HG02981 (cell line): Measurements from ENCODE around the gene DCST1.

ENCODE experiments used
- ATAC-seq: cut with Tn5 transposase; IDR thresholded peaks from one replicate; pipeline ENCODE4 v1.9.1; 2021; ENCODE audit warnings: mild to moderate bottlenecking, moderate library complexity; ENCODE audit not compliant: unreplicated experiment

DCST1 gene

DNA sequence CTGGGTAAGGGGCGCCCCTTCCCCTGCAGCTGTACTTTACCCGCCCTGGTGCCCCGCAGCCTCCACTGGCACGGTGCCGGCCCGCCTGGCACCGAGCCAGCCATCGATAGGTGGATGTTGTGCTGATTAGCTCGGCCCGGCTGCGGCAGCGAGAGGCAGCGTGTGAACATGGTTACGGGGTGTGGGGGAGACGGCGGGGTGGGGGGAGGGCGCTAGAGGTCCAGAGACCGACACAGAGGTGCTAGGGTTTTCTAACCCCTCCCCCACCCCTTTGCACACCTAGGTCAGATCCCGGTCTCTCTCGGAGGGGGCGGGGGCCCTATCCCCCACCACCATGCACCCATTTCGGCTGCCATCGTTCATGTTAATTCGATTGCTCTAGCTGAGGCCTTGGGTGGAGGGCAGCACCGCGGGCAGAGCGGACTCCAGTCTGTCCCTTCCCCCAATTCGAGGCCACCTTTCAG lies 36.6 kb downstream of the DCST1 start:
- ATAC-seq = no peak

DNA sequence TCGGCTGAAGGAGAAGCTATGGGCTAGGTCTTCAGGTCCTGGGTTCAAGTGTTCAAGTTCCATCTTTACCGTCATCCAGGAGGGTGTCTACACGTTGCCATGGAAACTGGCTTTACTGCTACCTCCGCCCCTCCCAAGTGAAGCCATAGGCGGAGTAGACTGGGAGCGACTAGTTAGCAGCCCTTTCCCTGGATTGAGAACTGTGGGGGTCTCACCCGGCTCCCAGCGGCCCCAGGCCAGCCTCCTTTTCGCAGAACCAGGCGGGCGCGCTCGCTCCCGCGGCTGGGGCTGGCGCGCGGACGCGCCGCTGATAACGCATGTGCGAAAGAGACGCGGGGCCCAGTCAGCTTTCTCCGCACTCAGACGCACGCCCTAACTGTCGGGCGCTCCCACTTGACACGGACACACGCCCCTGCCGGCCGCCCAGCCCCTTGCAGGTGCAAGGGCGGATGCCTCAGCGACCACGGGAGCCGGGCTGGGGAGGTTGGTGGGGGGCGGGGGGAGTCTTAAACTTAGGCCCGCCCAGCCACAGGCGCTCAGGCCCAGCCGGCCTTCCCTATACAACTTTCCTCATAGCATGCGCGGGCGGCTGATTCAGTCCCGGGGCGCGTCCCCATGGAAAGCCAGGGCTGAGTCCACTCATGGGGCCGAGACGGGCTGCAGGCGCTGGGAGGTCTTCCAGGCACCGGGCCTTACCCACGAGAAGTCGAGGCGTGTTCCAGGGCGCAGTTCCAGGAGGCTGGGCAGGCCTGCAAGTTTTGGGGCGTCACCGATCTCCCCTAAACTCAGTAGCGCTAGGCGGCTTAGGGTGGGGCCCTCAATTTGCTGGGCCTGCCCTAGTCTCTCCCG lies 37.3 kb downstream of the DCST1 start:
- ATAC-seq = peak; percentile 77

DNA sequence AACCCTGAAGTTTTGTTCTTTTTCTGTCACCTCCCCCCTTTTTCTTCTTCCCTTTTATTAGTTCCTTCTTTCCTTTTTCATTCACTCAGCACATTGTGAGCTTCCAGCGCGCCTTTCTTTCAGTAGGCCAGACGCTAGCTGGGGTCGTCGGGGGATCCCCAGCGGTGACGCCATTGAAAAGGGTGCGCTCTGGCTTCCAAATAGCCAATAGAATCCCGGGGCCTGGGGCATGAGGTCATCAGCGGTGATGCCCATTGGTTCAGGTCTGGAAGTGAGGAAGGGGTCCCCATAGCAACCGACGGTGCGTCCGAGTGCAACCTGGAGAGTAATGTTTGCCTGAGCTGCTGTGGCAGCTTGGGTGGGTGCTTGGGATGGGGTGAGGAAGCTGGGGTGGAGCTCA lies 38.1 kb downstream of the DCST1 start:
- no peak for ATAC-seq

DNA sequence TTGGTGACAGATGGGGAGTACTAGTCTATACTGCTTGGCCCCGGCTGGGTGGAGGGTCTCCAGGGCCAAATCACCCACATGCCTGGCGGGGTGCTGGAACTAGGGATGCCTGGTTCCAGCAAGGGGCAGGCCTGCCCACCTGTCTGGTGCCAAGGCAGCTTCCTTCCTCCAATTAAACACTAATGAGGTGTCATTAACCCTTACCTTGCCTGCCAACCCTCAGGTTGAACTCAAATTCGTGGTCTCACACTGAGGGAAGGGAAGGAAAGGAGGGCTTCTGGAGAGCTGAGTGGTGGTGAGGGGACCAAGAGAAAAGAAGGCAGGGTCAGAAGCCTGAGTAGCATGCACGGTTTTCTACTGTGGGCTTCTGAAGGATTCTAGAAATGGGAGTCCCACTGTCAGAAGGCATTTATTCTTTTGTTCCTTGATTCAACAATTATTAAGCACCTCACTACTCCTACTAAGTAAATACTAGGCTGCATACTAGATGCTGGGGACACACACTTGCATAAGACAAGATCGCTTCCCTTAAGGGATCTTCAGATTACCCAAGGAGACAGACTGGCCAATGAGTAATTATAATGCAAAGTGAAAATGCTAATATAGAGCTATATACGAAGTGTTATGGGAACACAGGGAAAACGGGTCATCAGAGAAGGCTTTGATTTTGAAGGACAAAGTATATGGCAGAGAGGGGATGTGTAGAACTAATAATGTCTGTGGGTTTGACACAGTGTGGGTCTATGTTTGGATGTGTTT lies 39.1 kb downstream of the DCST1 start:
- no peak for ATAC-seq

DNA sequence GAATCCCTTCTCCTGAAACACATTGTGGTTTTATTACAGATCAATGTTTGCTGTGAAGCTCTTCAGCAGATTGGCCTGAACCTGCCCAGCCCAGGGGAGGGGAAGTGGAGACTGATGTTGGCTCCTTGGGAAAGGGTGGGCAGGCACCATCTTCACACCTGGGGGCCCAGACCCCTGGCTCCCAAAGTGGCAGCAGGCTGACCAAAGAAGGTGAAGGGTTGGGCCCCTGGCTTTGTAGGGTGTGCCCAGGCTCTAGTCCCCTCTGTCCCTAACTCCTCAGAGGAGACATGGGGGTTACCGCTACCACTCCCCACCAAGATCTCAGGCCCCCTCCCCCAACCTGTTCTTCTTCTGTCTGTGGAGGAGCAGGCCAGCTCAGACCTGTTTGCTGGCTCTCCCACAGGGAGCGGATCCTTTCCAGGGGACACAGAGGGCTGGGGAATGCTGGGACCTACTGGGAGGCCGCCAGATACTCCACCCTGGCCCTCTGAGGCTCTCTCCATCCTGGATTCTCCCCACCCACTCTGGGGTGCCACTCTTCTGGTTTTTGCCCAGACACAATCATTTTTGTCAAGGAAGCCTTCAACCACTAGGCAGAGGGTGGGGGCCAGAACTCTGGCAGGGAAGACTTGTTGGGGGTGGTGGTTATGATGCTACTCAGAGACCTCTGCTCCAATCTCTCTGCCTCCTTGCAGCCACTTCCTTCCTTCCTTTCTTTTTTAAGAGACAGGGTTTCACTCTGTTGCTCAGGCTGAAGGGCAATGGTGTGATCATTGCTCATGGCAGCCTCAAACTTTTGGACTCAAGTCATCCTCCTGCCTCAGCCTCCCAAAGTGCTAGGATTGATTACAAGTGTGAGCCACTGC lies 40.0 kb downstream of the DCST1 start:
- ATAC-seq = no peak

DNA sequence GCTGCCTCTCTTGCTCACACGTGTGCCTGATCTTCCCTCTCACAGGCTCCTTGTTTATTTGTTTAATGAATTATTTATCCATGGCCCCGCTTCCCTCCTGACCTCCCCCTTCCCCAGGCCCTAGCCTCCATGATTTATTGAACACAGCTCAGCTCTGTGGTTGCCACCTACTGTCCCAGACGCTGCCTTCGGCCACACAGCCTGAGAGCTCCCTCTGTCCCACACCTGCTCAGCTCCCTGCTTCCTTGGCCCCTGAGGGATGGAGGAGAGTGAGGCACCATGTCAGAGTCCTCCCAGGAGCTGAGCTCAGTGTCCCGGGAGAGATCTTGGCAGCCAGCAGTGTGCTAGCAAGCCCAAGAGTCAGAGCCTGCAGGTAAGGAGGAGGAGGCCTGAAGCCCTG lies 41.9 kb downstream of the DCST1 start:
- no peak for ATAC-seq

DNA sequence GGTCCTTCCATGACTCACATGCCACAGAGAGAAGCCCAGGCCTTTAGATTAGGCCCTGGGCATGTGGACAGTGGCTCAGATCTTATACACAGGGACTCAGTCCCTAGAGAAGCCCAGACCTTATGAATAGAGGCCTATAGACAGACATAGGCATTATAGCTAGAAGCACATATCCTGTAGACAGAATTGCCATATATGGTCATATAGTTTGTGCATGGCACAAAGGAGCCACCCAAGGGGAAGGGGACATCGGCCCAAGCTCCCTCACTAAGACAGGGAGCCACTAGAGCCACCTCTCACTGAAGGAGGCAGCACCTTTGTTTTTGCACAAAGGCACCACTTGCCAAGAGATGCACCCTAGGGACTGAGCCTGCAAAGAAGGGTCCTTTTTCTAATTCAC lies 42.7 kb downstream of the DCST1 start:
- no peak for ATAC-seq

DNA sequence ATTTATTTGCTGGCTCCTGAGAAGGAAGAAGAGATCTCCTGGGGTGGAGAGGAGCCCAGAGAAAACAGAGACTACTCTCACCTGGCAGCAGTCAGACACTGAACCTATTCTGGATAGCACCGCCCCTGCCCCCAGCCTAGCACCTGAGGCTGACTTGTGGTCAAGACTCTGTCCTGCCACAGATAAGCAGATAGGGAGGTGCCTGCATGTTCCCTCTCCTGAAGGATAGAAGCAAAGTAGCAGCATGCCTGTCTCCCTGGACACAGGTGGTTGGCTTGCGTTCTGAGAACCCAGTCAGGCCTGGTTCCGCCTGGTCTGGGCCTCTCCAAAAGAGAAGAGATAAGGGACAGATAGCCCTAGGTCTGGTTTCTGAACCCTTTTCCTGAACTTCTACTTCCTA lies 43.7 kb downstream of the DCST1 start:
- no peak for ATAC-seq

DNA sequence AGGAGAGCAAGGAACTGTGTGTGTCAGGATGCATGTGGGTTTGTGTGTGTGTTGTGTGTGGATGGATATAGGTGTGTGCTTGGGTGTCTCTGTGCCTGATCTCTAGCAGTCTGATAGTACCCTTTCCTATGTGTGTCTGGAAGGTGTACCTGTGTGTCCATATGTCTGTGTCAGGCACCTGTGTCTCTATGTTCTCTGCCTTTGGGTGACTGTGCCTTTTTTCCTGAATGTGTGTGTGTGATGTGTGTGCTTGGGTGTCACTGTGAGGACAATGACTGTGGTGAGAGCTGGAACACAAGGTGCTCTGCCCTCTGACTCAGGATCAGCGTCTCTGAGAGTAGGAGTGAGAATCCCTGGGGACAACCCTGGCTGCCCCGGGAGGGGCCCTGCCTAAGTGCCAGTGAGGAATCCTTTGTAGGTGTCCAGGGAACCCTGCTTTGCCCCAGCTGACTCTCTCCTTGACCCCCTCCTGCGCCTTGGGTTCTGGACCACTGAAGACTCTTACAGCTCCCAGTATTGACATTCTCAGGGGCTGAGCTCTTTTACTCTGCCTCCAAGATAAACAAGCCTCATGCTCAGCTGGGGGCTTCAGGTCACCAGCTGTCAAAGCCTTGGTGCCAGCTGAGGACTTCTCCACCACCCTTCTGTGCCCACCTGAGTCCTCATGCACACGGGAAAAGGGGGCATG lies 44.3 kb downstream of the DCST1 start:
- no peak for ATAC-seq

DNA sequence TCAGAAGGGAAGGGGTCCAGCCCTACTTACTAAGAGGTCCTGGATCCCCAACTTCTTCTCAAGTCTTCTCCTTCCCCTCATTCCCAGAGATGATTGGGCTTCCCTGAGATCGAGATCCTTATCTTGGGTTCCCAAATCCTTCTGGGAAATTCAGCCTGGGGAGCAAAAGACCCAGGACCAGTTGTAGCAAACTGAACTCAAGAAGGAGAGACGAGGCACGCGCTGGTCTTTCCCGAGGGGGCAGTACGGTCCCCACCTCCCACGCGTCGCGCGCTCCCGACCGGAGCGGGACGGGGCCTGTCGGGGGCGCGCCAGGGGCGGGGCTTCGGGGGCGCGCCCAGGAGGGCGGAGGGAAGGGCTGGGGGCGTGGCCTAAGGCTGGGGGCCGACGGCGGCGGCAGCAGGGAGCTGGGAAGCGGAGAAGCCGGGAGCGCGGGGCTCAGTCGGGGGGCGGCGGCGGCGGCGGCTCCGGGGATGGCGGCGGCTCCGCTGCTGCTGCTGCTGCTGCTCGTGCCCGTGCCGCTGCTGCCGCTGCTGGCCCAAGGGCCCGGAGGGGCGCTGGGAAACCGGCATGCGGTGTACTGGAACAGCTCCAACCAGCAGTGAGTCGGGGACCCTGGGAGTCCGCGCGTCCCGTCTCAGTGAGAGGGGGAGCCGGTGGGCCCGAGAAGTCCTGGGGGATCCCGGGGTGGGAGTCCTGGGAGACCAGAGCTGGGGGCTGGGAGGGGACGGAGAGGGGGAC lies 45.0 kb downstream of the DCST1 start, which contains the start of gene EFNA3:
Gene EFNA3, plus strand, starts transcription at position 369 of the 741 bp plus-strand sequence. Its CDS starts 105 bp downstream, at position 474.
- no peak for ATAC-seq

DNA sequence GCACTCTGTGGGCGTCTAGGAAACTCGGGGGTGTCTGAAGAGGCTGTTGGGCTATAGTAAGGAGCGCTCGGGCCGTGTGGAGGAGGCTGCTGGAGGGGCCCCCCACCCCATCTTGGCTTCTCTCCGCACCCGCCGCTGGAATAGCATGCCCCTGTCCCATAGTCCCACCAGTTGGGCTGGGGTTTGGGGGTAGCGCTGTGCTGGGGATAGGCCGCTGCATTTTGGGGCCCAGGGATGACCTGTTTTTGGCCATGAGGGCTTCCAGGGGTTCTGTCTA lies 45.5 kb downstream of the DCST1 start:
- no peak for ATAC-seq

DNA sequence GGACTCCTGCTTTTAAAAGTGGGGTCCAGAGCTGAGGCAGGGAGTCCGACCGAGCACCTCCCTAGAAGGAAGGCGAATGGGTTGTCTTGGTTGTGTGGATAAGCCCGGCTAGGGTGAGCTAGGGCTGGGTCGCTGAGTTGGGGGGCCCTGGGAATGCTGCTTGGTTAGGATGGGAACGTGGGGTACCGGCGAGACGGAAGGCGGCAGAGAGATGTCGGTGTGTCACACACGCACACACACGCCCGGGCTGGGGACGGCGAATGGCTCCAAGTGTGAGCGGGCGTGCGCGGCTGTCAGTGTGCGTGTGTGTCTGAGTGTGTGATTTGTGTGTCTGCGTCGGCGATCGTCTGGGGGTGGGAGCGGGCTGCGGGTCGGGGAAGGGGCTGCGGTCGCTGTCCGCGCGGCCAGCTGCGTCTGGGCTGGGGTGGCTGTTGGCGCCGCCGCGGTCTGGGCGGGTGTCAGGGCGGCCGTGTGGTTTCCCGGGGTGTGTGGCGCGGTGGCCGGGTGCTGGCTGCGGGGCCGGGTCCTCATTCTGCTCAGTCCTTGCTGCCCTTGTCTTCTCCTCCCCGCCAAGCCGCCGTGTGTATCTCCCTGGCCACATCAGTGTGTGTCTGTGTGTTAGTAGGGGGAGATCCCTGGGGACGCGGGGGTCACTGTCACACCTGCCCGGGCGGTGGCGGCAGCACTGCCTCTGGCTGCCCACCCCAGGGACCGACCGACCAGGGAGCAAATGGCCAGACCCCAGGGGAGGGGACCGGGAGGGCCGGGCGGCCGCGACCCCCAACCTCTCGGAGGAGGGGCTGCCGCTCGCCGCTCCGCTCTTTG lies 46.1 kb downstream of the DCST1 start:
- no peak for ATAC-seq

DNA sequence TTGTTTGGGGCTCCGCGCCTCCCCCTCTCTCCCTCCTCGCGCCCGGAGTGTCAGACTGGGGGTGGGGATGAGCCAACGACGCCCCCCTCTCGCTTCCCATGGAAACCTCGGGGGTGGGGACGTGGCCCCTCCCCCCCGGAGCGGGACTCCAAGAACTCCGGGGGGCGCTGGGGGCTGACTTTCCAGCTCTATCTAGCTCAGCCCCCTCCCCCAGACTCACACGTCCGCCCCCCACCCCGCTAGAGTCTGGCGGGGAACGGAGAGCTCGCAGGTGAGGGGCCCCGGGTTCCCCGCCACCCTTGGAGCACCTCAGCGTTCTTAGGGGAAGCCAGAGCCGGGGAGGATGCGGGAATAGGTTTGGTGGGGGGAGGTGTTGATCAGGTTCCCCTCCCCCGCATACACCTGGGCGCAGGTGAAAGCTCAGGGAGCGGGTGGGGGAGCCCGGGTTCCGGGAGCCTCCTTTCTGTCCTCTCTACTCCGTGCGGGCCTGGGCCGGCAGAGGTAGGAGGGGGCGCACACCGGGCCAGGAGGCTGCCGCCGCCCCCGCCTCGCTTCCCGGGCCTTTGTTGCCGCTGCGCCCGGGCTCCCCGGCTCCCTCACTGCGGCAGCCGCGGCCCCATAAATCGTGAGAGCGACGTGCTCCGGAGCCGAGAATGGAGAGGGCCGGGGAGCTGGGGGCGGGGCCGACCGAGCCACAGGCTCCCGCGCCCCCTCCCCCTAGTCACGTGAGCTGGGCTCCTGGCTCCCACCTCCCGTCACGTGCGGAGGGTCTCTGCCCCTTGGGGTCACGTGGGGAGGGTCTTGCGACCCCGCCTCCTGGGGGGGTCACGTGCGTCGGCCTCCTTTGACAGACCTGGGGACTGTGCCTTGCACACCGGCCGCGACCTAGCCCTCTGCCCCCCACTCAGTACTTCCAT lies 46.9 kb downstream of the DCST1 start:
- no peak for ATAC-seq

DNA sequence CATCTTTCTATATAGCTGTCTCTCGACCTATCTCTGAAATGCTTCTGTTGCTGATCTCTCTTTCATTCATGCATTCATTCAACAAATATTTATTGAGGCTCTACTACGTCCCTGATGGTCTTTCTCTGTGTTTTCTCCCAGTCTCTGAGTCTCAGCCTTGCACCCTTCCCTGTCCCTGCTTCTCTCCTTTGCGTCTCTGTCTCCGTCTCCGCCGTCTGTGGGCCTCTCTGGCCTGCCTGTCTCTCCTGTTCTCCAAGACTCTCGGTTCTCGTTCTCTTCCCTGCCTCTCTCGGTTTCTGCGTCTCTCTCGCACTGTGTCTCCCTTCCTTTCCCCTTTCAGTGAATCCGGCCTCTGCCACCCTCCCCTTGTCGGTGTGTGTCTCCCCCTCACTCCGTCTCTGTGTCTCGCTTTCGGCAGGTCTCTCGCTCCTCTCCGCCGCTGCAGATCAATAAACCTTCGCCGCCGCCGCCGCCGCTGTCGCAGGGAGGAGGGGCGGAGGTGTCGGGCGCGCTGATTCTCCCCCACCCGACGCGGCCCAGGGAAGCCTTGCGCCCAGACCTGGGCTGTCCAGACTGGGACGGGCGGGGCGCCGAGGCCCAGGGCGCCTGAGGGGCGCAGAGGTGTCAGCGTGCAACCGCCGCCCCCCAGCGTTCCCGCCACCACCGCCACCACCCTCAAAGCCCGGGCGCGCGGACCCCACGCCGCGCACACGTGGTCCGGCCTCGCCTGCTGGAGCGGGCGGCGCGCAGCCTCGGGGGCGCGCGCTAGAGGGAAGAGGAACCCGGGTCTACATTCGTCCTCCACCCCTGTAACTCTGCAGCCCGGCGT lies 48.1 kb downstream of the DCST1 start:
- no peak for ATAC-seq

DNA sequence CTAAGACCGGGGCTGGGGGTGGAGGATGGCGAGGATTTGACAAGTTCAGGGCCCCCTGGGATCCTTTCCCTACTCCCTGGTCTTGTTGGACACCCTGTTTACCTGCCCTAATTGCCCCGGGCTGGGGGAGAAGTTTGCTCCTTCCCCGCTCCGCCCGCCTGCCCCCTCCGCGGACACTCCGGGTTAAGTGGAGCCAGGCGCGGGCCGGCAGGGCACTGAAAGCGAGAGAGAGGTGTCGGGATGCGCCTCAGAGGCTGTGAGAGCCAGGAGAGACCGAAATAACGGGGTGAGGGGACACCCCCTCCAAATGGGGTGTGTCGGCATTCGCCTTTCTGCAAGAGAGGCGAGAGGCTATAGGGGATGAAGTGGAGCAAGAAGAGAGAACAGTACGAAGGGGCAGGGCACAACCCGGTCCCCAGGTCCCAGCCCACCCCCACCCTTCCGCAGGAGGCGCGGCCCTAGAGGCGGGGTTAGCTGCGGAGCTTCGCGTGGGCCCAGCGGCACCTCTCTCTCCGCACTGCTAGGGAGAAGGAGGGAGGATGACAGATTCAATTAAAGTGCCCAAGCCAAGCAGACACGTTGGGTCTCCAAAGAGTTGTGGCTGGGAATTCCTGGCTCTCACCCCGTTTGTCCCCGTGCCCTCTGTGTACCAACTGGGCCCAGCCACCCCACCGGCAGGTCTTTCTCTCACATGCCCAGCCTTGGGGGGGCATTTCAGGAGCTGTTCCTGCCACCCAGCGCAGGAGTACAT lies 48.9 kb downstream of the DCST1 start:
- no peak for ATAC-seq

DNA sequence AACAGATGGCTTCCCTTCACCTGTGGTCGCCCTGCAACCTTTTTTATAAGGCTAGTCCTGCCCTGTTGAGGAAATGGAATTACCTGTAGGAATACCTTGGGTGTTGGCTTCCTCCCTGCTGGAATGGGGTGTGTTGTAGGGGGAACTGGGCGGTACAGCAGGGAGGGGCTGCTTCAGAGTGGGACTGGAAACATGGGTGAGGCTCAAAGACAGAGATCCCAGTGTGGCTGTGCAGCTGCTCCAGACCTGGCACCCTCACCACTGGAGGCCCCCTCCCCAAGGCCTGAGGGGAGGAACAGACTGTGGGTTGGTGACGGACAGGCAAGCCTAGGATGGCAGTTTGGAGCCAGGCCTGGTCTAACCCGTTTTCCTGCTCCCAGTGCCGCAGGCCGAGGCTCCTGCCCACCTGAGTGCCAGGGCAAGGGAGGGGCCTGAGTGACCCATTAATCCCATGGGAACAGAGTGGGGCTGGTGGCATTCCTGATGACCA lies 49.5 kb downstream of the DCST1 start:
- no peak for ATAC-seq
